ACC112 (cell line): Measurements from ENCODE around the gene SLC9A1.
"Not testable (repeated sequence)": the region's sequence is repeated elsewhere in the genome, so short reads cannot be mapped to it uniquely, and the experiment has no call there.

Experiments used
- H2AFZ ChIP-seq: fragments of 200-600 bp; sonication (generic); one replicate; pipeline ENCODE4 v1.6.0; 2017; ENCODE audit warnings: antibody characterized with exemption, low read length; ENCODE audit not compliant: unreplicated experiment
- H3K27ac ChIP-seq: fragments of 200-600 bp; sonication (generic); 2 replicates; pipeline ENCODE4 v1.5.1; 2014; ENCODE audit warnings: low read depth, mild to moderate bottlenecking, antibody characterized with exemption, low read length, moderate library complexity
- H3K27me3 ChIP-seq: fragments of 200-600 bp; sonication (generic); 2 replicates; pipeline ENCODE4 v1.6.1; 2014; ENCODE audit warnings: mild to moderate bottlenecking, antibody characterized with exemption, low read length, moderate library complexity, mixed read lengths; ENCODE audit not compliant: insufficient read depth
- H3K36me3 ChIP-seq: fragments of 200-600 bp; sonication (generic); 2 replicates; pipeline ENCODE4 v1.6.1; 2016; ENCODE audit warnings: mild to moderate bottlenecking, antibody characterized with exemption, low read length, moderate library complexity, mixed read lengths; ENCODE audit not compliant: insufficient read depth
- H3K4me1 ChIP-seq: fragments of 200-600 bp; sonication (generic); one replicate; pipeline ENCODE4 v1.6.1; 2016; ENCODE audit warnings: low read length, mixed read lengths; ENCODE audit not compliant: insufficient read depth, unreplicated experiment, control insufficient read depth
- H3K4me3 ChIP-seq: fragments of 200-600 bp; sonication (generic); 2 replicates; pipeline ENCODE4 v1.5.1; 2014; ENCODE audit warnings: mild to moderate bottlenecking, low read depth, low read length
- H3K79me2 ChIP-seq: fragments of 200-600 bp; sonication (generic); one replicate; pipeline ENCODE4 v1.6.0; 2016; ENCODE audit warnings: low read length; ENCODE audit not compliant: control insufficient read depth, unreplicated experiment, insufficient read depth

The SLC9A1 gene

GRCh38 chr1:27154991-27155781 is at the start of gene SLC9A1:
Gene SLC9A1 (minus strand): TSS chr1:27155125. CDS start chr1:27154334, 791 bp downstream.
- H3K4me3 ChIP-seq = peak within 1 kb of the TSS; percentile 87
- no peaks in the 10 kb centered on the region for H3K27me3 ChIP-seq
- no peaks in the 10 kb centered on the region for H3K36me3 ChIP-seq
- peaks cover 16% of the 10 kb centered on the region for H3K4me1 ChIP-seq
- H2AFZ ChIP-seq = peak within 1 kb of the TSS; percentile 56
- H3K27ac ChIP-seq = peak within 1 kb of the TSS; percentile 73
- H3K79me2 ChIP-seq = peaks cover 44% of the 10 kb centered on the region

- Histone ChIP-seq H3K27me3 (no peaks in the 10 kb centered on the region), H3K36me3 (no peaks in the 10 kb centered on the region), H3K79me2 (no peaks in the 10 kb centered on the region), H3K27ac (no peak overlapping the region), H2AFZ (no peak overlapping the region), H3K4me1 (no peaks in the 10 kb centered on the region), H3K4me3 (no peak overlapping the region)
Measured at GRCh38 chr1:27203946-27204345, 49.0 kb upstream of the SLC9A1 start.

GRCh38 chr1:27201295-27201694 is 46.4 kb upstream of the SLC9A1 start:
- no peak overlapping the region for H2AFZ ChIP-seq
- H3K36me3 ChIP-seq = no peaks in the 10 kb centered on the region
- no peak overlapping the region for H3K27ac ChIP-seq
- no peaks in the 10 kb centered on the region for H3K27me3 ChIP-seq
- H3K4me1 ChIP-seq = no peaks in the 10 kb centered on the region
- no peaks in the 10 kb centered on the region for H3K79me2 ChIP-seq
- no peak overlapping the region for H3K4me3 ChIP-seq

GRCh38 chr1:27193194-27193593 is 38.3 kb upstream of the SLC9A1 start:
- H3K27me3 ChIP-seq = no peaks in the 10 kb centered on the region
- H3K4me1 ChIP-seq = peaks cover 13% of the 10 kb centered on the region
- no peak overlapping the region for H2AFZ ChIP-seq
- no peak overlapping the region for H3K4me3 ChIP-seq
- H3K27ac ChIP-seq = no peak overlapping the region
- H3K79me2 ChIP-seq = no peaks in the 10 kb centered on the region
- no peaks in the 10 kb centered on the region for H3K36me3 ChIP-seq

- Histone ChIP-seq H3K4me3 (peak overlapping the region; percentile 12; the same call in 1 of the 2 replicates), H3K27ac (peak overlapping the region; percentile 32; the same call in 1 of the 2 replicates), H3K79me2 (no peaks in the 10 kb centered on the region), H2AFZ (no peak overlapping the region), H3K36me3 (no peaks in the 10 kb centered on the region), H3K27me3 (no peaks in the 10 kb centered on the region), H3K4me1 (peaks cover 13% of the 10 kb centered on the region)
Measured at GRCh38 chr1:27192039-27192529, 37.2 kb upstream of the SLC9A1 start.

- not testable (repeated sequence) for H2AFZ ChIP-seq, H3K36me3 ChIP-seq, H3K27ac ChIP-seq, H3K27me3 ChIP-seq, H3K4me3 ChIP-seq, H3K4me1 ChIP-seq, H3K79me2 ChIP-seq
Measured at GRCh38 chr1:27184665-27185064, 29.7 kb upstream of the SLC9A1 start.

GRCh38 chr1:27179979-27180378 is 25.1 kb upstream of the SLC9A1 start:
- Histone ChIP-seq H3K27ac (no peak overlapping the region), H3K36me3 (no peaks in the 10 kb centered on the region), H3K4me3 (no peak overlapping the region), H3K79me2 (no peaks in the 10 kb centered on the region), H3K27me3 (no peaks in the 10 kb centered on the region), H2AFZ (no peak overlapping the region), H3K4me1 (no peaks in the 10 kb centered on the region)

GRCh38 chr1:27179379-27179778 is 24.5 kb upstream of the SLC9A1 start:
- Histone ChIP-seq H3K79me2 (no peaks in the 10 kb centered on the region), H3K4me3 (no peak overlapping the region), H3K27ac (no peak overlapping the region), H3K36me3 (no peaks in the 10 kb centered on the region), H3K4me1 (no peaks in the 10 kb centered on the region), H3K27me3 (no peaks in the 10 kb centered on the region), H2AFZ (no peak overlapping the region)

- Histone ChIP-seq H3K27ac (no peak overlapping the region), H3K4me1 (no peaks in the 10 kb centered on the region), H3K79me2 (no peaks in the 10 kb centered on the region), H3K36me3 (no peaks in the 10 kb centered on the region), H2AFZ (no peak overlapping the region), H3K4me3 (no peak overlapping the region), H3K27me3 (no peaks in the 10 kb centered on the region)
Measured at GRCh38 chr1:27176954-27177353, 22.0 kb upstream of the SLC9A1 start.

- Histone ChIP-seq H2AFZ (no peak overlapping the region), H3K36me3 (no peaks in the 10 kb centered on the region), H3K79me2 (no peaks in the 10 kb centered on the region), H3K4me3 (no peak overlapping the region), H3K27ac (no peak overlapping the region), H3K4me1 (no peaks in the 10 kb centered on the region), H3K27me3 (no peaks in the 10 kb centered on the region)
Measured at GRCh38 chr1:27176323-27176722, 21.4 kb upstream of the SLC9A1 start.

GRCh38 chr1:27172992-27173391 is 18.1 kb upstream of the SLC9A1 start:
- H3K27ac ChIP-seq, H2AFZ ChIP-seq, H3K79me2 ChIP-seq, H3K36me3 ChIP-seq, H3K27me3 ChIP-seq, H3K4me1 ChIP-seq, H3K4me3 ChIP-seq: not testable (repeated sequence)
